T follicular helper cell (primary cell): ENCODE results near the gene CLDN3.

ENCODE experiments used
- DNase-seq: peaks from one replicate; pipeline ENCODE4 v3.0.0-alpha.2; 2020; ENCODE audit warnings: low read depth

CLDN3 gene

DNA sequence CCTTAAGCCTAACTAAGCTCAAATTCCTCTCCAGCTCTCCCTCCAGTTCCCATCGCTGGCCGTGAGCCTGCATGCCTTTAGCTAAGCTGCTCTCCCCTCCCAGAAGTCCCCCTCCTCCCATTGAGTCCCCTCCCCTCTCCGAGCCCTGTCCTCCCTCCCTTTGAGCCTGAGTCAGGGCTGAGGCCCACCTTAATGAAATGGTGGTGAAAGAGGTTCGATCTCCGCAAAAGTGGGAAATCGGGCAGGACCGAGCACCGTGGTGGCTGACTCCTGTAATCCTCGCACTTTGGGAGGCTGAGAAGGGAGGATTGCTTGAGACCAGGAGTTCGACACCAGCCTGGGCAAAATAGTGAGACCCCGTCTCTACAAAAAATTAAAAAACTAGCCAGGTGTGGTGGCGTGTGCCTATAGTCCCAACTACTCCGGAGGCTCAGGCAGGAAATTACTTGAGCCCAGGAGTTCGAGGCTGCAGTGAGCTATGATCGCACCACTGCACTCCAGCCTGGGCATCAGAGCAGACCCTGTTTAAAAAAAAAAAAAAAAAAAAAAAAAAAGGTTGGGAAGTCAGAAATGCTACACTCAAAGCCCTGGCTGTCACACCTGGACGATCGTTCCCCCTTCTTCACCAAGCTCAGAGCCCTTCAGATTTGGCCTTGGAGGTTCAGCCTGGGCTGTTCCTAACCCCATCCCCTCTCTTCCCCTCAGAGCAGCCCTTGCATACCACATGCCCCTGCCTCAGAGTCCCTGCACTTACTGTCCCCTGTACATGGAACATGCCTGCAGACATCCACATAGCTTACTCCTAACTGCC is 995 bp upstream of the CLDN3 start:
- DNase-seq = no peak

DNA sequence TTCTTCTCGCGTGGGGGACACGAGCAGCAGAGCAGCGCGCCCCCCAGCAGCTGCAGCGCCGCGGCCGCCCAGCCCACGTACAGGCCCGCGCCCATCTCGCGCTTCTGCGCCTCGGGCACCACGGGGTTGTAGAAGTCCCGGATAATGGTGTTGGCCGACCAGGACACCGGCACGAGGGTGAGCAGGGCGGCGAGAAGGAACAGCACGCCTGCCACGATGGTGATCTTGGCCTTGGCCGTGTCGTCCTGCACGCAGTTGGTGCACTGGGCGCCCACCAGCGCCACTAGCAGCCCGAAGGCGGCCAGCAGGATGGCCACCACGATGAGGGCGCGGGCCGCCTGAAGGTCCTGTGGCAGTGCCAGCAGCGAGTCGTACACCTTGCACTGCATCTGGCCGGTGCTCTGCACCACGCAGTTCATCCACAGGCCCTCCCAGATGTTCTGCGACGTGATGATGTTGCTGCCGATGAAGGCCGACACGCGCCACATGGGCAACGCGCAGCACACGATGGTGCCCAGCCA is 529 bp downstream of the CLDN3 start:
- no peak for DNase-seq

DNA sequence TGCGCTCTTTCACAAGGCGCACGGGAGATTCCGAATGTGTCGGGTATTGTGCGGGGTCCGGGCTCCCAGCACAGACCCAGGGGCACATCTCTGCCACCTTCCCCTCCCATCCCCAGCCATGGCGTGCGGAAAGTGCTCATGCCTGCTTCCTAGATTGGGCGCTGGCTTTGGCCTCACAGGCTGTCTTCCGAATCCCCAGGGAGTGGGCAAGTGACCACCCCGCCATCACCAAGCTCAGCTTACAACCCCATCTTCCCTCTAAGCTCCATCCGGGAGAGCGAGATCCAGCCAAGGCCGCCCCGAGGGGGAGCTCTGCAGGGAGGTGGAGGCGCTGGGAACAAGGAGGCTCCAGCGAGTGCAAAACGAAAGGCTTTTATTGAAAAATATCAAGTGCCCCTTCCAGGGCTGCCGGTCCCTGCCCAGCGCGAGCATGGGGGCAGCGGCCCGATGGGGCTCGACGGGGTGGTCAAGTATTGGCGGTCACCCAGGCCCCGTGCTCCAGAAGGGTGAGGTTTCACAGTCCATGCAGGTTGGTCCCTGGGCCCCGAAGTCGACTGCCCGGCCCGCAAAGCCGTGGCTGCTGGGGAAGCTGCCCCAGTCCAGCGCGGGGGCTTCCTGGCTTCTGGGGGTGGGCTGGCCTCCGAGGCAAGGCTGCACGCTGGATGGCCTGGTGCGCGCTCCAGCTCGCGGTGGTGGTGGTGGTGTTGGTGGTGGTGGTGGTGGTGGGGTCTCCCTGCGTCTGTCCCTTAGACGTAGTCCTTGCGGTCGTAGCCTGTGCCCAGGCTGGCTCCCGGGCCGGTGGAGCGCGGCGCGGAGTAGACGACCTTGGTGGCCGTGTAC is 1.2 kb downstream of the CLDN3 start:
- DNase-seq = no peak

DNA sequence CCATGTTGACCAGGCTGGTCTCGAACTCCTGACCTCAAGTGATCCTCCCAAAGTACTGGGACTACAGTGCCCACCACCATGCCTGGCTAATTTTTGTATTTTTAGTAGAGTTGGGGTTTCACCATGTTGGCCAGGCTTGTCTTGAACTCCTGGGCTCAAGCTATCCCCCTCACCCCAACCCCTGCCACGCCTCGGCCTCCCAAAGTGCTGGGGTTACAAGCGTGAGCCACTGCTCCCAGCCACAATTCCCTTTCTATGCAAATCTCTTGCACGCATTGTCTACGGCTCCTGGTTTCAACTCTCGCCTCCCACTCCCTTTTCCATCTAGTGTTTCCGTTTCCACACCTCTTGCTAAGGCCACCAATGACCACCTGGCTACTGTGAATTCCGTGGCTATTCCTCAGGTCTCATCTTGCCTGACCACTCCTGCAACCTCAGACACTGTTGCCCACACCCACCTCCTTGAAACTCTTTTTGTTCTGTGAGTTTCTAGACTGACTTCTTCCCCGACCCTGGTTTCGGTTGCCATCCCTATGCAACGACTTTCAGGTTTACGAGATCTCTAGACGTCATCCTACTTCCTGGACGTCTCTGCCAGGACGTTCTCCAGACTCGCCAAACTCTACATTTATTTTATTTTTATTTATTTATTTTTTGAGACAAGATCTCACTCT is 3.4 kb downstream of the CLDN3 start:
- no peak for DNase-seq

DNA sequence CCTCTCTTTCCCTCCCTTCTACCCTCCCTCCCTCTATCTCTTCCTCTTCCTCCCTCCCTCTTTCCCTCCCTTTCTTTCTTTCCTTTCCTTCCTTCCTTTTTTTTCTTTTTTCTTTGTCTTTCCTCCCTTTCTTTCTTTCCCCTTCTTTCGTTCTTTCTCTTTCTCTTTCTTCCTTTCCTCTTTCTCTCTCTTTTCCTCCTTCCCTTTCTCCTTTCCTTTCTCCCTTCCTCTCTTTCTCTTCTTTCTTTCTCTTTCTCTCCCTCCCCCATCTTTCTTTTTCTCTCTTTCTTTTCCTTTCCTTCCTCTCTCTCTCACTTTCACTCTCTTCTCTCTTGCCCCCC is 7.4 kb downstream of the CLDN3 start:
- no peak for DNase-seq

DNA sequence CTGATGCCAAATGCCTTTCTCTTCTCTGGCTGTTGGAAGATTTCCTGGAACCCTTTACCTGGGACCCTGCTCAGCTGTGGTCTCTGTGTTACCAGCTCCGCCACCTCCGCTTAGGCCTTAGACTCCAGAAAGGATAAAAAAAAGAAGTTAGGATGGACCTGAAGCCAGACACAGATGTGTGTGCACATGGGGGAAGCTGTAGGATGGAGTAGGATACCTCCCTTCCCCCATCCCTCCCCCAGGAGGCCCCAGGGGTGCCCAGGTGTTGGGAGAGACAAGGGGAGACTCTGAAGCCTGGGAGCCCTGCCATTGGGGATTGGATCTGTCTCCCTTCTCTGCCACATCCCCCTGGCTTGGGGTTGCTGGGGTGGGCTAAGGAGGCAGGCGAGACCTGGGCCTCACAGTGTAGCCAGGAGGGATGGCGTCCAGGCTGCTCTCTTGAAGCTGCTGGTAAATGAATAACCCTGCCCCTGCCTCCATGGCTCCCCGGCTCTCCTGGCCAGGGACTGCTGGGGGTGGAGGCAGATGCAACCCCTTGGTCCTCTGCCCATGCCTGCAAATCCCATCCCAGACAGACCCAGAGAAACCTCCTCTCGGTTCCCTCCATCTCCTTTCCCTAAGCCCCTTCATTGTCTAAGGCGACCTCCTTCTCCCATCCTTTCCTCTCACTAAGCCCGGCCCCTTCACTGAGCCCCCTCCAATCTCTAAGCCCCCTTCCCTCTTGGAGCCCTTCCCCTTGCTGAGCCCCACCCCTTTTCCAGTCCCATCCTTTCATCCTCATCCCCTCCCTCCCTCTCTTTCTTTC is 8.0 kb downstream of the CLDN3 start:
- no peak for DNase-seq

DNA sequence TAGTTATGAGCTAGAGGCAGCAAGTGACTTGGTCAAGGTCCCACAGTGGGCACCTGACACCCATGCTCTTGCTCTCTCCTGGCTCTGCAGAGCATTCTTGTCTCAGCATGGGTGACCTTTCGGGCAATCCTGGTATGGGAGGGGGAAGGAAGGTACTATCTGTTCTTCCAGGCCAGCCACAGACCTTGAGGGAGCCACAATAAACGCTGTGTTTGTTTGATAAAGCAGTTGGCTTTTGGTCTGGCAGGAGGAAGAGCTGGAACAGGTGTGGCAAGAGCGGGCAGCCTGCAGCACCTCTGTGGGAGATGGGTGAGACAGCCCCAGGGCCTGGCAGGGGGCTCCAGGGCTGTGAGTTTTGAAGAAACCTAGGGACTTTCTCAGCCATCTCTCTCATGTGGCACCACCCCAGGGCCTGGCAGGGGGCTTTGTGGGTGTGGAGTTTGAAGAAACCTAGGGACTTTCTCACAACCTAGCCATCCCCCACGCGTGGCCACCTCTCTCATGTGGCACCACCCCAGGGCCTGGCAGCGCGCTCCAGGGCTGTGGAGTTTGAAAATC is 11.4 kb downstream of the CLDN3 start:
- DNase-seq = no peak

DNA sequence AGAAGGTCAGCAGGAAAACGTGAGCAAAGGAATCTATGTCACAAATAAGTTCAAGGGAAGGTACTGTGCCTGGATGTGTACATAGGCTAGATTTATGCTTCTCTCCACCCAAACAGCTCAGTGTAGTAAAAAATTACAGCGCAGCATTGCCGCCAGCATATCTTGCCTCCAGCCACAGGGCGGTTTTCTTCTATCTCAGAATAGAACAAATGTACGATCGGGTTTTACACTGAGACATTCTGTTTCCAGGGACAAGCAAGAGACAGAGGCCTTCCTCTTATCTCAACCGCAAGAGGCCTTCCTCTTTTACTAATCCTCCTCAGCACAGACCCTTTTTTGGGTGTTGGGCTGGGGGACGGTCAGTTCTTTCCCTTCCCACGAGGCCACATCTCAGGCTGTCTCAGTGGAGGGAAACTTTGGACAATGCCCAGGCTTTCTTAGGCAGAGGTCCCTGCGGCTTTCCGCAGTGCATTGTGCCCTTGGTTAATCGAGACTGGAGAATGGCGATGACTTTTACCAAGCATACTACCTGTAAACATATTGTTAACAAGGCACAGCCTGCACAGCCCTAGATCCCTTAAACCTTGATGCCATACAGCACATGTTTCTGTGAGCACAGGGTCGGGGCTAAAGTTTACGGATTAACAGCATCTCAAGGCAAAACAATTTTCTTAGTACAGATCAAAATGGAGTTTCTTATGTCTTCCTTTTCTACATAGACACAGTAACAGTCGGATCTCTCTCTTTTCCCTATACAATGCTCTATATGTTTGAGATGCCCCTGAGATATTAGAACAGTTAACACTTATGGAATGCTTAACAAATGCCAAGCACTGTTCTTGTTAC is 19.9 kb downstream of the CLDN3 start:
- no peak for DNase-seq

DNA sequence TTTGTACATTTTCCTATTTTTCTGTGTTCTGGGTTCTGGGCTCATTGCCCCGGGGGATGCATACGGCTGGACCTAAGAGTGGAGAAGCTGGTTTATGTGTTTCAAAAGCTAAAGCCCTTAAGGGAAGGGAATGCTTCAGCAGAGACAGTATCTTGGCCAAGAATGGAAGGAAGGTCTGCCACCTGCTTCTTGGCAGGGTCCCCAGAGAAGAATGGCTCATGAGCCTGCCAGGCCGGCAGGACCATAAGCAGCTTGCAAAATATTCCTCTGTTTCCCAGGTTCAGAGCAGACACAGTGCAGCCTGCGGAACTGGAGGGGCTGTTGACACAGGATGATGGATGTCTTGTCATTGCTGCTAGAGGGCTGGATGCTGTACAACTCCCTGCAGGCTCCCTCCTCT is 23.7 kb downstream of the CLDN3 start:
- no peak for DNase-seq

DNA sequence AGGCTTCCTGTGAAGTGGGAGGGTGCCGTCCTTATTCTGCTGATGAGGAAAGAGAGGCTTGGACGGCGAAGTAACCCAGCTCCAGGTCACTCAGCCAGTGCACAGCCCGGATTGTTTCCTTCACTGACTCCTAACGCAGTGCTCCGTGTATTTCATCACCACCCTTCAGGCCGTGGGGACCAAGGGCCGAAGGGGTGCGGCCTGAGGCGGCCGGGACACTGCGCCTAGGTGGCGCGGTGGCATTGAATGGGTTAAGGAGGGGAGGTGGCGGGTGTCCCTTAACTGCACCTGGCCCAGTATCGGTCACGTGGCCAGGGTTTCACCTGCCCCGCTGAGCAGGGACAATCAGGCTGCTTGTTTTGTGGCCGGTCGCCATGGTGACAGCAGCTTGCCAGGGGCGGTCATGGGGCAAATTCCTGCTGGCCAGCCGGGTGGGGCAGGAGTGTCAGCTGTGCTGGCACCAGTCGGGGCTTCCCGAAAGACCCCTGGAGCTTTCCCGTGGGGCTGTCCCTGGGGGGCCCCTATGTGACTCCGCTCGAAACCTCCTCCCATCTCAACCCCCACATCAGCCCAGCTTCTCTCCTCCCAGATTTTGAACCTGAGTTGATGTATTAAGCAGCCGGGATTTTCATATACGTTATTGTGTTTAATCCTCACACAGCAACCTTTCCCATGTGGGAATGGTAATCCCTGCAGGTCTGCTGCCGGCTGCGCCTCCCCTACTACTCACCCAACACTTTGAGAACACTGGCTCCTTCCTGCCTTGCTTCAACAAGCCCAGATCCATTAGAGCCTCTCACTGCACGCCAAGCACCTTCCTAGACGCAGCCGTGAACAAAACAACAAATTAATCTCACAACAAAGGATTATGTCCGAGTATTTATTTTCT is 27.1 kb downstream of the CLDN3 start:
- DNase-seq = no peak

DNA sequence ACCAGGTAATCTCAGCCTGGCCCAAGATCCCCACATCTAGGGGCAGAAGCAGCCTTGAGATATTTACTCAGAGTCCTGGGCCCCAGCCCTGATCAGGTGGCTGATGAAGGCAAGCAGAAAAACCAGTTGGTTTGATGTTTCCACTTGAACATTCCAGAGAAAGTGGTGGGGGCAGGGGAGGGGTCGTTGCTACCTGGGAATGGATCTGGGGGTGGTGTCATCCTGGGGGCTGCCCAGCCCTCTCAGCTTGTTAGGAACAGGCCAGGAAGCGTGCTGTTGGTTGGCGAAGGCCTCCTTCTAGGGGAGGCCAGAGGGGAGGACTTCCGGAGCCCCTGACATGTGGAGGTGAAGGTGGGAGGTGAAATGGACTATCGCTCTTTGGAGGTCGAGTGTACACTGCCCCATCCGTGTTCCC is 27.7 kb downstream of the CLDN3 start:
- no peak for DNase-seq

DNA sequence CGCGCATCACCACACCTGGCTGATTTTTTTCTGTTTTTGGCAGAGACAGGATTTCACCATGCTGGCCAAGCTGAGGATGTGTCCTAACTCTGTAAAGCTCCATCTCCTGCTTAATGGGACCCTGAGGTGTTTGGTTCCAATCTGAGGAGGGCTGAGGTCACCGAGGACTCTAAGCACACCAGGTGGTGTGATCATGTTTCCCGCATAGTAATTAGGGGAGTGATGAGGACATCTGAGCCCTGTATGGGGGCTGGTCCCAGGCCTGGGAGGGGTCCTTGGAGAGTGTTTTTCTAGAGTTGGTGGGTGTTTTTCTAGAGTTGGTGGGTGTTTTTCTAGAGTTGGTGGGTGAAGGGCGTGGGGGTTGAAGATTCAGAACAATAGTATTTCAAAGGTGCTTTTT is 28.5 kb downstream of the CLDN3 start:
- DNase-seq = no peak

DNA sequence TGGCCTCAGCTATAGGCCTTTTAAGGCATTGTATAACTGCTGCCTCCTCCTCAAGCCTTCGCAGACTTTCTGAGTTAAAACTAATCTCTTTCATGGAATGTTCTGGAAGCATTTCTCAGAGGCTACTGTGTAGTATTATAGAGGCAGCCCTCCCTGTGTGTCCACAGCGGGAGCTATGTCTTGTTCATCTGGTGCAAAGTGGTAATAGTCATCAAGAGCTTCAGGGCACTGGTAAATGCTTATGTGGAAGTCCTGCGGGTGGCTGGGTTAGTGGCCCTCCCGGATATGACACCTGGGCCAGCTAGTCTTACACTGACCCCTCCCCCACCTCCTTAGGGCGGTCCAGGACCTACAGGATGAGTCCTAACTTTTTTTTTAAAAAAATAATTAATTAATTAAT is 29.3 kb downstream of the CLDN3 start:
- no peak for DNase-seq

DNA sequence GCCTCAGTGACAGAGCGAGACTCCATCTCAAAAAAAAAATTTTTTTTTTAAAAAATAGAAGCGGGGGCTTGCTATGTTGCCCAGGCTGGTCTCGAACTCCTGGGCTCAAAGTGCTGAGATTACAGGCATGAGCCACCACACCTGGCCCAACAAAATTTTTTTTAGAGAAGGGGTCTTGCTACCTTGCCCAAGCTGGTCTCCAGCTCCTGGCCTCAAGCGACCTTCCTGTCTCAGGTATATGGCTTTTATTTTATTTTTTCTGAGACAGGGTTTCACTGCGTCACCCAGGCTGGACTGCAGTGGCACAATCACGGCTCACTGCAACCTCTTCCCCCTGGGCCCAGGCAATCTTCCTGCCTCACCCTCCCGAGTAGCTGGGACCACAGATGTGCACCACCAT is 29.9 kb downstream of the CLDN3 start:
- no peak for DNase-seq

DNA sequence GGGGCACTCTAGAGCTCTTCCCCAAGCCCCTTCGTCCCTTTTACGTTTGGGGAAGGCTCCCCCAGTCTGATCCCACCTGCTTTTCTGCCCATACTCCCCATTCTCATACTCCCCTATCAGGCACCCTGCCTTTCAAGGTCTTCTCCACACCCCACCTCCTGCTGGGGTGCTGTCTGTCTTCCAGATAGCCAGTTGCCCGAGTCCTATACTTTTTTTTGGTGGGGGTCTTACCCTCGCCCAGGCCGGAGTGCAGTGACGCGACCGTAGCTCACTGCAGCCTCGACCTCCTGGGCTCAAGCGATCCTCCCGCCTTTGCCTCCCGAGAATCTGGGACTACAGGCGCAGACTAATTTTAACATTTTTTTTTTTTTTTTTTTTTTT is 30.7 kb downstream of the CLDN3 start:
- DNase-seq = no peak

DNA sequence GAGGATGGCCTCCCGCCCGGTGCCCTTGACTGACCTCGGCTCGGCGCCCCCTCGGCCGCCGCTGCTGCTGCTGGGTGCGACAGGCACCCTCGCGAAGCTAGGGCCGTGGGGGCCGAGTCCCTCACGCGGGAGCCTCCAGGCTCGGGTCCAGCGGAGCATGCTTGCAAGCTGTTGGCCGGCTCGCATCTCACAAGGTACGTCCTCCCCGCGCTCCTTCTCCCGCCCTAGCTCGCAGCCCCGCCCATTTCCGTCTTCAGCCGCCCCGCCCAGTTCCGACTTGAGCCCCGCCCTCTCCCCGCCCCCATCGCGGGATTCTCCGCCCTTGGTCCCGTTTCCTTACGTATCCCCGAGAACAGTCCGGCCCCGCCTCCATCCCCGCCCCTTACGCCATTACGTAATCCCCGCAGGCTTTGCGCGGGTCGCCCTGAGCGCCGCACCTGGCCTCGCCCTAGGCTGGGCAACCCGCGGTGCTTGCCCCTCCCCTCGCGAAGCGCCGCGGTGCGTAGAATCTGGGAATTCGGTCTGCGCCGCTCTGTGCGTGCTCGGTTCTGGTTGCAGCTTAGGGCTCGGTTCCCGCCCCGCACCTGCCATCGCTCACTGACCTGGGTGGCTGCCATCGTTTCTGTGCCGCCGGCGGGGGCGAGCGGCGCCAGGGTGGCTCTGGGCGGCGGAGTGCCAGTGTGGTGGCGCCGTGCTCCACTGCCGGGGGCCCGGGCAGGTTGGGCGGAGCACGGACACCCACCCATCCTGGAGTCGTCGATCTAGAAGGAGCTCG is 31.3 kb downstream of the CLDN3 start, which contains the start of gene ABHD11:
Gene ABHD11 (minus strand): TSS at position 191 of the 775 bp plus-strand sequence. CDS start 32 bp downstream, at position 159.
- peak; percentile 96 for DNase-seq

DNA sequence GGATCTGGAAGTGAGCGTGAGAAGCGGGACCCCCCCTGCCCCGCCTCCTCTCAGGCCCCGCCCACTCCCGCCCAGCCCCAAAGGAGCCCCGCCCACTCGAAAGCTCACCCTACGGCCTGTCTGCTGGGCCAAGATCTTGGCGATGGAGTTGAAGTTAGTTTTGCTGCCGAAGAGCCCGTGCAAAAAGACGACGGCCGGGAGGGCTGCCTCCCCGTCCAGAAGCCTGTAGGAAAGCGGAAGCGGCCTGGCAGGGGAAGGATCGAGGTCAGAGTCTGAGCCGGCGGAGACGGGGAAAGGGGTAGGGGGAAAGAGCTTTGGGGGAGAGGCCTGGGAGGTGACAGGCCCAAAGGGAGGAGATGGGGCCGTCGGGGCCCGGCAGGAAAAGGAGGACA is 31.9 kb downstream of the CLDN3 start:
- peak; percentile 58 for DNase-seq

DNA sequence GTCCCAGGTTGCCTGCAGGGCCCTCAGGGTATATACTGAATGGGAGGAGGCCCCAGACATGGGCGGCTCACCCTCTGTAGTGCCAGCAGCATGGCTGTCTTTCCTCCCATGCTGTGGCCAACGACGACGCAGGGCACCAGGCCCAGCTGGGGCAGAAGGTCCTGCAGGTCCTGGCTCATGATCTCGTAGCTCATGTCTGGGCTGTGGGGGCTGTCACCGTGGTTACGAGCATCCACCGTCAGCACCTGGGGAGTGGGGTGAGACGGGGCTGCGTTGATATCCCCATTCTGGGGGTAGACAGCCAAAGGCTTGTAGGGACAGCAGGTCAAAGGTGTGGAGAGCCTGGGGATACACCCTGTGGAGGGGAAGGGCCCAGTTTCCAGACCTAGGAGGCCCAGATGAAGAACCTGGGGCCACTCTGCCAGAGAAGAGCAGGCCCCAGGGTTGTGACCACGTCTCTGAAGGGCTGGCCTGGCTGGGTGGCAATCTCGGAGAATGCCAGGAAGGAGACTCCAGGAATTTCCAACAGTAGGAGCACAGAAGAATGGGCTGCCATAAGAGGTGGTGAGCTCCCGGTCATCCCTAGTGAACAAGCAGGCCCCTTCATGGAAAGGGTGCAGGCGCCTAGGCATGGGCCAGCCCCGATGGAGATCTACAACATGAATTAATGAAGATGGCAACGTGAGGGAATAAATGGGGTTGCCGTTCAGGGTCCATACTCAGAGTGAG is 32.4 kb downstream of the CLDN3 start:
- DNase-seq = no peak
